ENCODE measurements around the gene LRP5.
A peak's percentile ranks its signal among the peaks of the same experiment; 100 is the strongest.
"Not testable (repeated sequence)": the region's sequence is repeated elsewhere in the genome, so short reads cannot be mapped to it uniquely, and the experiment has no call there.

The LRP5 gene

GRCh38 chr11:68439355-68440065, 127.1 kb downstream of the LRP5 start:
- Mint-ChIP-seq H3K4me1 (peaks cover 21% of the 10 kb centered on the region), H3K27ac (no peak overlapping the region), H3K27me3 (no peaks in the 10 kb centered on the region), H3K4me3 (no peak overlapping the region), H3K9me3 (no peaks in the 10 kb centered on the region), H3K36me3 (peaks cover 17% of the 10 kb centered on the region)
- ATAC-seq = no peak

GRCh38 chr11:68440224-68440623, 127.8 kb downstream of the LRP5 start:
- Mint-ChIP-seq H3K4me1 (peaks cover 21% of the 10 kb centered on the region), H3K4me3 (no peak overlapping the region), H3K27me3 (no peaks in the 10 kb centered on the region), H3K9me3 (no peaks in the 10 kb centered on the region), H3K27ac (no peak overlapping the region), H3K36me3 (peaks cover 17% of the 10 kb centered on the region)
- no peak for ATAC-seq

GRCh38 chr11:68441466-68442230, 129.3 kb downstream of the LRP5 start:
- peaks cover 21% of the 10 kb centered on the region for H3K4me1 Mint-ChIP-seq
- H3K27me3 Mint-ChIP-seq = no peaks in the 10 kb centered on the region
- no peaks in the 10 kb centered on the region for H3K9me3 Mint-ChIP-seq
- ATAC-seq = no peak
- H3K27ac Mint-ChIP-seq = peak overlapping the region; percentile 17
- no peak overlapping the region for H3K4me3 Mint-ChIP-seq
- peaks cover 17% of the 10 kb centered on the region for H3K36me3 Mint-ChIP-seq

GRCh38 chr11:68442433-68442832, 130.0 kb downstream of the LRP5 start:
- Mint-ChIP-seq H3K4me1 (peaks cover 25% of the 10 kb centered on the region), H3K9me3 (no peaks in the 10 kb centered on the region), H3K27me3 (no peaks in the 10 kb centered on the region), H3K36me3 (peaks cover 19% of the 10 kb centered on the region), H3K4me3 (no peak overlapping the region), H3K27ac (peak overlapping the region; percentile 17)
- no peak for ATAC-seq

- Mint-ChIP-seq H3K9me3 (no peaks in the 10 kb centered on the region), H3K27me3 (no peaks in the 10 kb centered on the region), H3K4me3 (no peak overlapping the region), H3K36me3 (peaks cover 19% of the 10 kb centered on the region), H3K4me1 (peaks cover 29% of the 10 kb centered on the region), H3K27ac (no peak overlapping the region)
- ATAC-seq = no peak
These were observed 132.2 kb downstream of the LRP5 start for GRCh38 chr11:68444566-68444965.

- H3K4me1 Mint-ChIP-seq = peaks cover 26% of the 10 kb centered on the region
- no peaks in the 10 kb centered on the region for H3K9me3 Mint-ChIP-seq
- no peak overlapping the region for H3K27ac Mint-ChIP-seq
- H3K27me3 Mint-ChIP-seq = no peaks in the 10 kb centered on the region
- peaks cover 16% of the 10 kb centered on the region for H3K36me3 Mint-ChIP-seq
- ATAC-seq = no peak
- no peak overlapping the region for H3K4me3 Mint-ChIP-seq
These were observed 133.2 kb downstream of the LRP5 start for GRCh38 chr11:68445531-68446035.

GRCh38 chr11:68446046-68446725, 133.8 kb downstream of the LRP5 start:
- ATAC-seq = no peak
- Mint-ChIP-seq H3K4me1 (peaks cover 20% of the 10 kb centered on the region), H3K9me3 (no peaks in the 10 kb centered on the region), H3K4me3 (no peak overlapping the region), H3K27me3 (no peaks in the 10 kb centered on the region), H3K36me3 (peaks cover 12% of the 10 kb centered on the region), H3K27ac (peak overlapping the region; percentile 52)

GRCh38 chr11:68447015-68447801, 134.8 kb downstream of the LRP5 start:
- no peaks in the 10 kb centered on the region for H3K9me3 Mint-ChIP-seq
- H3K36me3 Mint-ChIP-seq = peaks cover 12% of the 10 kb centered on the region
- no peaks in the 10 kb centered on the region for H3K27me3 Mint-ChIP-seq
- H3K27ac Mint-ChIP-seq = peak overlapping the region; percentile 52
- ATAC-seq = peak; percentile 91
- H3K4me1 Mint-ChIP-seq = peaks cover 9% of the 10 kb centered on the region
- no peak overlapping the region for H3K4me3 Mint-ChIP-seq

GRCh38 chr11:68447914-68448313, 135.5 kb downstream of the LRP5 start:
- H3K4me1 Mint-ChIP-seq, H3K4me3 Mint-ChIP-seq, H3K27me3 Mint-ChIP-seq, ATAC-seq, H3K9me3 Mint-ChIP-seq: not testable (repeated sequence)
- Mint-ChIP-seq H3K27ac (peak overlapping the region; percentile 52), H3K36me3 (peaks cover 12% of the 10 kb centered on the region)

GRCh38 chr11:68448604-68449011, 136.2 kb downstream of the LRP5 start:
- Mint-ChIP-seq H3K36me3 (peaks cover 12% of the 10 kb centered on the region), H3K4me3 (no peak overlapping the region), H3K27ac (no peak overlapping the region), H3K9me3 (no peaks in the 10 kb centered on the region), H3K27me3 (no peaks in the 10 kb centered on the region), H3K4me1 (peaks cover 8% of the 10 kb centered on the region)
- ATAC-seq = no peak

- no peak for ATAC-seq
- Mint-ChIP-seq H3K4me3 (no peak overlapping the region), H3K36me3 (peaks cover 12% of the 10 kb centered on the region), H3K9me3 (no peaks in the 10 kb centered on the region), H3K27me3 (no peaks in the 10 kb centered on the region), H3K27ac (no peak overlapping the region), H3K4me1 (peaks cover 8% of the 10 kb centered on the region)
These were observed 137.6 kb downstream of the LRP5 start for GRCh38 chr11:68449951-68450350.

GRCh38 chr11:68450711-68451110, 138.3 kb downstream of the LRP5 start:
- Mint-ChIP-seq H3K27me3 (no peaks in the 10 kb centered on the region), H3K4me3 (no peak overlapping the region), H3K36me3 (peaks cover 12% of the 10 kb centered on the region), H3K27ac (no peak overlapping the region), H3K9me3 (no peaks in the 10 kb centered on the region), H3K4me1 (peaks cover 8% of the 10 kb centered on the region)
- no peak for ATAC-seq

- ATAC-seq = no peak
- no peak overlapping the region for H3K27ac Mint-ChIP-seq
- no peaks in the 10 kb centered on the region for H3K27me3 Mint-ChIP-seq
- no peaks in the 10 kb centered on the region for H3K36me3 Mint-ChIP-seq
- H3K4me1 Mint-ChIP-seq = peaks cover 2% of the 10 kb centered on the region
- no peaks in the 10 kb centered on the region for H3K9me3 Mint-ChIP-seq
- no peak overlapping the region for H3K4me3 Mint-ChIP-seq
These were observed 142.4 kb downstream of the LRP5 start for GRCh38 chr11:68454767-68455166.

GRCh38 chr11:68455485-68455884, 143.1 kb downstream of the LRP5 start:
- H3K27me3 Mint-ChIP-seq = no peaks in the 10 kb centered on the region

More at GRCh38 chr11:68455485-68455884, 143.1 kb downstream of the LRP5 start:
- Mint-ChIP-seq H3K4me1 (peaks cover 5% of the 10 kb centered on the region), H3K9me3 (no peaks in the 10 kb centered on the region), H3K4me3 (no peak overlapping the region), H3K36me3 (no peaks in the 10 kb centered on the region), H3K27ac (no peak overlapping the region)
- ATAC-seq = no peak
